Measurements from ENCODE around the gene SASH1. TPM values are rescaled to one million over a fixed set of nuclear protein-coding genes. Genes with fewer than 3 reads are reported as not detected.

SASH1 gene
- total and polyA plus RNA-seq, 5 donors, result 14.1 to 33.2 (median 29.0) TPM

- Histone ChIP-seq H3K27ac (ENCODE audit: low read length) (no peak overlapping the region), H3K27me3 (ENCODE audit: control insufficient read depth, insufficient read depth) (no peaks in the 10 kb centered on the region), H3K4me1 (ENCODE audit: control insufficient read depth, insufficient read depth, low read length) (peaks cover 12% of the 10 kb centered on the region), H3K4me3 (ENCODE audit: low read length) (no peak overlapping the region), H3K9me3 (ENCODE audit: control insufficient read depth, low read length) (no peaks in the 10 kb centered on the region)
- intact Hi-C loops (cut with DNase I), result no loop called here
- DNase-seq, result no peak
- WGBS, result 75% methylated on average over 1 of the region's 1 CpG
- no peak for ATAC-seq
Observed at GRCh38 chr6:148436466-148436865, 93.8 kb downstream of the SASH1 start.

GRCh38 chr6:148438632-148439031, 96.0 kb downstream of the SASH1 start:
- intact Hi-C loops (cut with DNase I), result no loop called here
- Histone ChIP-seq H3K27me3 (ENCODE audit: control insufficient read depth, insufficient read depth) (no peaks in the 10 kb centered on the region), H3K4me1 (ENCODE audit: control insufficient read depth, insufficient read depth, low read length) (peaks cover 6% of the 10 kb centered on the region), H3K27ac (ENCODE audit: low read length) (no peak overlapping the region), H3K9me3 (ENCODE audit: control insufficient read depth, low read length) (no peaks in the 10 kb centered on the region), H3K4me3 (ENCODE audit: low read length) (no peak overlapping the region)
- 62% methylated on average over 7 of the region's 7 CpGs for WGBS
- ATAC-seq (no peak), DNase-seq (no peak)

- ATAC-seq, result no peak
- 92% methylated on average over 13 of the region's 13 CpGs for WGBS
- no peak overlapping the region for H3K4me3 ChIP-seq (ENCODE audit: low read length)
- H3K4me1 ChIP-seq (ENCODE audit: control insufficient read depth, insufficient read depth, low read length), result peaks cover 6% of the 10 kb centered on the region
- DNase-seq, result no peak
- intact Hi-C loops (cut with DNase I), result no loop called here
- no peak overlapping the region for H3K27ac ChIP-seq (ENCODE audit: low read length)
- H3K27me3 ChIP-seq (ENCODE audit: control insufficient read depth, insufficient read depth), result no peaks in the 10 kb centered on the region
- H3K9me3 ChIP-seq (ENCODE audit: control insufficient read depth, low read length), result no peaks in the 10 kb centered on the region
Observed at GRCh38 chr6:148440016-148440415, 97.4 kb downstream of the SASH1 start.

GRCh38 chr6:148440877-148441453, 98.3 kb downstream of the SASH1 start:
- DNase-seq (peak; percentile 78 to 89 (median 84)), ATAC-seq (peak; percentile 87 to 93)
- intact Hi-C loops (cut with DNase I), result no loop called here
- H3K9me3 ChIP-seq (ENCODE audit: control insufficient read depth, low read length), result no peaks in the 10 kb centered on the region
- 19% methylated on average over 9 of the region's 9 CpGs for WGBS
- H3K4me1 ChIP-seq (ENCODE audit: control insufficient read depth, insufficient read depth, low read length), result peaks cover 6% of the 10 kb centered on the region
- H3K27me3 ChIP-seq (ENCODE audit: control insufficient read depth, insufficient read depth), result no peaks in the 10 kb centered on the region
- H3K27ac ChIP-seq (ENCODE audit: low read length), result peak overlapping the region; percentile 75
- H3K4me3 ChIP-seq (ENCODE audit: low read length), result no peak overlapping the region

- 51% methylated on average over 4 of the region's 4 CpGs for WGBS
- Histone ChIP-seq H3K4me3 (ENCODE audit: low read length) (no peak overlapping the region), H3K4me1 (ENCODE audit: control insufficient read depth, insufficient read depth, low read length) (peaks cover 6% of the 10 kb centered on the region), H3K9me3 (ENCODE audit: control insufficient read depth, low read length) (no peaks in the 10 kb centered on the region), H3K27me3 (ENCODE audit: control insufficient read depth, insufficient read depth) (no peaks in the 10 kb centered on the region), H3K27ac (ENCODE audit: low read length) (peak overlapping the region; percentile 75)
- ATAC-seq, result peak; percentile 66 to 93
- intact Hi-C loops (cut with DNase I), result no loop called here
- no peak for DNase-seq
Observed at GRCh38 chr6:148441454-148441911, 98.8 kb downstream of the SASH1 start.

GRCh38 chr6:148443798-148444560, 101.3 kb downstream of the SASH1 start:
- no peak overlapping the region for H3K27ac ChIP-seq (ENCODE audit: low read length)
- H3K4me1 ChIP-seq (ENCODE audit: control insufficient read depth, insufficient read depth, low read length), result peaks cover 6% of the 10 kb centered on the region
- 88% methylated on average over 7 of the region's 7 CpGs for WGBS
- DNase-seq (no peak), ATAC-seq (no peak)
- no peak overlapping the region for H3K4me3 ChIP-seq (ENCODE audit: low read length)
- H3K9me3 ChIP-seq (ENCODE audit: control insufficient read depth, low read length), result no peaks in the 10 kb centered on the region
- H3K27me3 ChIP-seq (ENCODE audit: control insufficient read depth, insufficient read depth), result no peaks in the 10 kb centered on the region
- intact Hi-C loops (cut with DNase I), result no loop called here

GRCh38 chr6:148445116-148445515, 102.5 kb downstream of the SASH1 start:
- ATAC-seq (no peak), DNase-seq (no peak)
- H3K4me1 ChIP-seq (ENCODE audit: control insufficient read depth, insufficient read depth, low read length), result peaks cover 6% of the 10 kb centered on the region
- no peak overlapping the region for H3K4me3 ChIP-seq (ENCODE audit: low read length)
- no peaks in the 10 kb centered on the region for H3K27me3 ChIP-seq (ENCODE audit: control insufficient read depth, insufficient read depth)
- H3K27ac ChIP-seq (ENCODE audit: low read length), result no peak overlapping the region
- WGBS, result 74% methylated on average over 6 of the region's 6 CpGs
- no peaks in the 10 kb centered on the region for H3K9me3 ChIP-seq (ENCODE audit: control insufficient read depth, low read length)
- intact Hi-C loops (cut with DNase I), result no loop called here

GRCh38 chr6:148445620-148446019, 103.0 kb downstream of the SASH1 start:
- Histone ChIP-seq H3K9me3 (ENCODE audit: control insufficient read depth, low read length) (no peaks in the 10 kb centered on the region), H3K27ac (ENCODE audit: low read length) (no peak overlapping the region), H3K4me3 (ENCODE audit: low read length) (no peak overlapping the region), H3K4me1 (ENCODE audit: control insufficient read depth, insufficient read depth, low read length) (peaks cover 6% of the 10 kb centered on the region), H3K27me3 (ENCODE audit: control insufficient read depth, insufficient read depth) (no peaks in the 10 kb centered on the region)
- intact Hi-C loops (cut with DNase I), result no loop called here
- no peak for DNase-seq
- ATAC-seq, result no peak
- 81% methylated on average over 6 of the region's 6 CpGs for WGBS

GRCh38 chr6:148446681-148447080, 104.0 kb downstream of the SASH1 start:
- ATAC-seq (no peak), DNase-seq (no peak)
- H3K4me1 ChIP-seq (ENCODE audit: control insufficient read depth, insufficient read depth, low read length), result no peaks in the 10 kb centered on the region
- intact Hi-C loops (cut with DNase I), result no loop called here
- no peak overlapping the region for H3K27ac ChIP-seq (ENCODE audit: low read length)
- WGBS, result 94% methylated on average over 3 of the region's 3 CpGs
- H3K4me3 ChIP-seq (ENCODE audit: low read length), result no peak overlapping the region
- no peaks in the 10 kb centered on the region for H3K9me3 ChIP-seq (ENCODE audit: control insufficient read depth, low read length)
- H3K27me3 ChIP-seq (ENCODE audit: control insufficient read depth, insufficient read depth), result no peaks in the 10 kb centered on the region

- no peaks in the 10 kb centered on the region for H3K4me1 ChIP-seq (ENCODE audit: control insufficient read depth, insufficient read depth, low read length)
- ATAC-seq, result no peak
- 86% methylated on average over 12 of the region's 12 CpGs for WGBS
Observed at GRCh38 chr6:148447521-148448230, 105.0 kb downstream of the SASH1 start.

GRCh38 chr6:148448369-148449012, 105.9 kb downstream of the SASH1 start:
- Histone ChIP-seq H3K4me1 (ENCODE audit: control insufficient read depth, insufficient read depth, low read length) (no peaks in the 10 kb centered on the region), H3K9me3 (ENCODE audit: control insufficient read depth, low read length) (no peaks in the 10 kb centered on the region), H3K27ac (ENCODE audit: low read length) (no peak overlapping the region), H3K27me3 (ENCODE audit: control insufficient read depth, insufficient read depth) (no peaks in the 10 kb centered on the region), H3K4me3 (ENCODE audit: low read length) (no peak overlapping the region)
- ATAC-seq (no peak), DNase-seq (no peak)
- 79% methylated on average over 6 of the region's 6 CpGs for WGBS
- intact Hi-C loops (cut with DNase I), result no loop called here

More at GRCh38 chr6:148447521-148448230, 105.0 kb downstream of the SASH1 start:
- no peaks in the 10 kb centered on the region for H3K9me3 ChIP-seq (ENCODE audit: control insufficient read depth, low read length)
- intact Hi-C loops (cut with DNase I), result no loop called here
- no peak overlapping the region for H3K4me3 ChIP-seq (ENCODE audit: low read length)
- DNase-seq, result no peak
- H3K27me3 ChIP-seq (ENCODE audit: control insufficient read depth, insufficient read depth), result no peaks in the 10 kb centered on the region
- H3K27ac ChIP-seq (ENCODE audit: low read length), result no peak overlapping the region
